Measurements from ENCODE around the gene PEG3. TPM values are rescaled to one million over a fixed set of nuclear protein-coding genes. Genes with fewer than 3 reads are reported as not detected.

The PEG3 gene
- total RNA-seq, 4 donors from 2014 or later, result 0.71 to 1.3 (median 0.84) TPM

DNA sequence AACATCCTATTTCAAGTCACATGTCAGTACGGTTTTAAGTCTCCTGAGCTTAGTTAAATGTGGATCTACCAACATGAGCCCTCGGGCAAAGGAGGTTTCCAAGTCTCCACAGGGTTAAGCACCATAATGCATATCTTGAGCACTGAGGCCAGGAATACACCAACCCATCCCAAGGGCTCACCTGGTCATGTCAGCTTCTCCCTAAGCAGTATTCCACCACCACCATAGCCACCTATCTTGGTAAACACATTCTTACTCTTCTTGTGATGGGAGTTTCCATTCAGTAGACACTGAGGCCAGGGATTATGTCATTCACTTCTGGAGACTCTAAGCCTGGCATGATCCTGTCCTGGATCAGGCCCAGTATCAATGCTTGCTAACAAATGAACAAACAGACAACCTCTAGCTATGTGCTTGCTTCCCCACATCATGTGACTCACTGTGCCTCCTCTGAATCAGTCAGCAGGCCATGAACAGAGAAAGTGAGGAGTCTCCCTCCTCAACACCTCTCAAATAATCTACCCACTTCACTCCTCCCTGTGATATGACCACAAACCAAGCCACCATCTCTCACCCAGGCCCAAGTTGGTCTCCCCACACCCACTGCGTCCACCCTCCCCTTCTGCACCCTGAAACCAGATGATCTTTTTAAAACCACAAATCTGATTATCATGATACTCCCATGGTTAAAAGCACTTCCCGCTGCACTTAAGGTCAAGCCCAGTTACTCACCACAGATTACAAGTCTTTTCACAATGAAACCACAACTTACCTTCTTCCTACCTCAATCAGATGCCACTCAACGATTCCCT lies 5.8 kb downstream of the PEG3 start:
- in situ Hi-C loops (cut with MboI; ENCODE audit: low sequenced_read_pairs in 4 of 4) (no loop called here), intact Hi-C loops (cut with DNase I; ENCODE audit: low total_unique reads) (loop anchor here (10.0 kb wide), 1 partner anchor 440 kb away; the partner anchor contains the start of gene ZNF582)
- Histone ChIP-seq H3K9me3 (no peaks in the 10 kb centered on the region), H3K4me3 (no peak overlapping the region), H3K27me3 (no peaks in the 10 kb centered on the region), H3K27ac (no peak overlapping the region), H3K36me3 (no peaks in the 10 kb centered on the region), H3K4me1 (no peaks in the 10 kb centered on the region)
- DNase-seq (no peak), ATAC-seq (no peak)
- TF ChIP-seq POLR2A (IDR thresholded peaks at IDR 0.05), result no peak
- TF ChIP-seq, protein P1, sequence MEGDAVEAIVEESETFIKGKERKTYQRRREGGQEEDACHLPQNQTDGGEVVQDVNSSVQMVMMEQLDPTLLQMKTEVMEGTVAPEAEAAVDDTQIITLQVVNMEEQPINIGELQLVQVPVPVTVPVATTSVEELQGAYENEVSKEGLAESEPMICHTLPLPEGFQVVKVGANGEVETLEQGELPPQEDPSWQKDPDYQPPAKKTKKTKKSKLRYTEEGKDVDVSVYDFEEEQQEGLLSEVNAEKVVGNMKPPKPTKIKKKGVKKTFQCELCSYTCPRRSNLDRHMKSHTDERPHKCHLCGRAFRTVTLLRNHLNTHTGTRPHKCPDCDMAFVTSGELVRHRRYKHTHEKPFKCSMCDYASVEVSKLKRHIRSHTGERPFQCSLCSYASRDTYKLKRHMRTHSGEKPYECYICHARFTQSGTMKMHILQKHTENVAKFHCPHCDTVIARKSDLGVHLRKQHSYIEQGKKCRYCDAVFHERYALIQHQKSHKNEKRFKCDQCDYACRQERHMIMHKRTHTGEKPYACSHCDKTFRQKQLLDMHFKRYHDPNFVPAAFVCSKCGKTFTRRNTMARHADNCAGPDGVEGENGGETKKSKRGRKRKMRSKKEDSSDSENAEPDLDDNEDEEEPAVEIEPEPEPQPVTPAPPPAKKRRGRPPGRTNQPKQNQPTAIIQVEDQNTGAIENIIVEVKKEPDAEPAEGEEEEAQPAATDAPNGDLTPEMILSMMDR (IDR thresholded peaks at IDR 0.05 in 4 of 5, conservative IDR thresholded peaks at IDR 0.05 in 1 of 5), result no peak

- Histone ChIP-seq H3K27me3 (no peaks in the 10 kb centered on the region), H3K9me3 (no peaks in the 10 kb centered on the region), H3K4me3 (no peak overlapping the region), H3K4me1 (no peaks in the 10 kb centered on the region), H3K27ac (no peak overlapping the region), H3K36me3 (no peaks in the 10 kb centered on the region)
- intact Hi-C loops (cut with DNase I; ENCODE audit: low total_unique reads) (loop anchor here (10.0 kb wide), 1 partner anchor 438 kb away; the partner anchor contains the start of gene ZNF582), in situ Hi-C loops (cut with MboI; ENCODE audit: low sequenced_read_pairs in 4 of 4) (no loop called here)
- ATAC-seq, result no peak
- TF ChIP-seq POLR2A (IDR thresholded peaks at IDR 0.05), result no peak
- TF ChIP-seq, protein P1 (IDR thresholded peaks at IDR 0.05 in 4 of 5, conservative IDR thresholded peaks at IDR 0.05 in 1 of 5), result no peak
- DNase-seq, result no peak
Observed at GRCh38 chr19:56832352-56832928, 8.1 kb downstream of the PEG3 start.

GRCh38 chr19:56831255-56831654 lies 9.3 kb downstream of the PEG3 start:
- in situ Hi-C loops (cut with MboI; ENCODE audit: low sequenced_read_pairs in 4 of 4), result no loop called here
- intact Hi-C loops (cut with DNase I; ENCODE audit: low total_unique reads), result loop anchor here (10.0 kb wide), 1 partner anchor 436 kb away; the partner anchor contains the start of gene ZNF582
- no peaks in the 10 kb centered on the region for H3K36me3 ChIP-seq
- no peaks in the 10 kb centered on the region for H3K27me3 ChIP-seq
- no peaks in the 10 kb centered on the region for H3K9me3 ChIP-seq
- H3K4me1 ChIP-seq, result no peaks in the 10 kb centered on the region
- no peak overlapping the region for H3K4me3 ChIP-seq
- ATAC-seq (no peak), DNase-seq (no peak)
- no peak overlapping the region for H3K27ac ChIP-seq
- TF ChIP-seq, protein P1 (IDR thresholded peaks at IDR 0.05 in 4 of 5, conservative IDR thresholded peaks at IDR 0.05 in 1 of 5), result no peak
- TF ChIP-seq POLR2A (IDR thresholded peaks at IDR 0.05), result no peak

- ATAC-seq (no peak), DNase-seq (no peak)
- Histone ChIP-seq H3K4me3 (no peak overlapping the region), H3K27ac (no peak overlapping the region), H3K4me1 (no peaks in the 10 kb centered on the region), H3K36me3 (no peaks in the 10 kb centered on the region), H3K9me3 (no peaks in the 10 kb centered on the region), H3K27me3 (no peaks in the 10 kb centered on the region)
- intact Hi-C loops (cut with DNase I; ENCODE audit: low total_unique reads), result no loop called here
- TF ChIP-seq POLR2A (IDR thresholded peaks at IDR 0.05), result no peak
- TF ChIP-seq, protein P1 (IDR thresholded peaks at IDR 0.05 in 4 of 5, conservative IDR thresholded peaks at IDR 0.05 in 1 of 5), result no peak
- in situ Hi-C loops (cut with MboI; ENCODE audit: low sequenced_read_pairs in 4 of 4), result no loop called here
Observed at GRCh38 chr19:56829596-56829995, 10.9 kb downstream of the PEG3 start.
